ENCODE measurements around the gene LRRFIP2. TPM values are rescaled to one million over a fixed set of nuclear protein-coding genes. Genes with fewer than 3 reads are reported as not detected.

The LRRFIP2 gene
- total and polyA plus RNA-seq, 2 donors from 2014 or later: 26.1 to 61.4 TPM

- FAIRE-seq: no peak
- TF ChIP-seq CTCF (IDR thresholded peaks at IDR 0.05; ENCODE audit: borderline replicate concordance, extremely low read depth, insufficient read depth): no peak
- no peaks in the 10 kb centered on the region for H3K36me3 ChIP-seq (ENCODE audit: control insufficient read depth in 2 of 3, insufficient read depth in 3 of 3, low read length in 3 of 3)
- H3K27me3 ChIP-seq (ENCODE audit: control insufficient read depth, insufficient read depth, low read length): no peaks in the 10 kb centered on the region
- H3K9me3 ChIP-seq (ENCODE audit: control insufficient read depth in 2 of 3, insufficient read depth in 1 of 3, low read length in 3 of 3): no peaks in the 10 kb centered on the region
- no peaks in the 10 kb centered on the region for H3K4me1 ChIP-seq (ENCODE audit: control insufficient read depth in 2 of 3, insufficient read depth in 2 of 3, low read depth in 1 of 3, low read length in 3 of 3)
- H3K4me3 ChIP-seq (ENCODE audit: low read length in 3 of 3): no peak overlapping the region
- no peak overlapping the region for H3K27ac ChIP-seq (ENCODE audit: low read depth in 2 of 2, low read length in 2 of 2)
- intact Hi-C loops (cut with DNase I): no loop called here
- no peak overlapping the region for H3K9ac ChIP-seq (ENCODE audit: low read length in 3 of 3)
- no peak for DNase-seq
Measured at GRCh38 chr3:37137516-37137915, 36.9 kb downstream of the LRRFIP2 start.

GRCh38 chr3:37136067-37136466, 38.3 kb downstream of the LRRFIP2 start:
- no peak overlapping the region for H3K27ac ChIP-seq (ENCODE audit: low read depth in 2 of 2, low read length in 2 of 2)

GRCh38 chr3:37135561-37135960, 38.8 kb downstream of the LRRFIP2 start:
- intact Hi-C loops (cut with DNase I): no loop called here
- FAIRE-seq (no peak), DNase-seq (no peak)
- Histone ChIP-seq H3K9me3 (ENCODE audit: control insufficient read depth in 2 of 3, insufficient read depth in 1 of 3, low read length in 3 of 3) (no peaks in the 10 kb centered on the region), H3K4me1 (ENCODE audit: control insufficient read depth in 2 of 3, insufficient read depth in 2 of 3, low read depth in 1 of 3, low read length in 3 of 3) (peaks cover 0 to 12% (median 8%) of the 10 kb centered on the region in 3 donors), H3K9ac (ENCODE audit: low read length in 3 of 3) (no peak overlapping the region), H3K27ac (ENCODE audit: low read depth in 2 of 2, low read length in 2 of 2) (no peak overlapping the region), H3K4me3 (ENCODE audit: low read length in 3 of 3) (no peak overlapping the region), H3K36me3 (ENCODE audit: control insufficient read depth in 2 of 3, insufficient read depth in 3 of 3, low read length in 3 of 3) (no peaks in the 10 kb centered on the region), H3K27me3 (ENCODE audit: control insufficient read depth, insufficient read depth, low read length) (no peaks in the 10 kb centered on the region)
- no peak for TF ChIP-seq CTCF (IDR thresholded peaks at IDR 0.05; ENCODE audit: borderline replicate concordance, extremely low read depth, insufficient read depth)

More at GRCh38 chr3:37136067-37136466, 38.3 kb downstream of the LRRFIP2 start:
- no peak overlapping the region for H3K4me3 ChIP-seq (ENCODE audit: low read length in 3 of 3)
- FAIRE-seq (no peak), DNase-seq (no peak)
- no peaks in the 10 kb centered on the region for H3K36me3 ChIP-seq (ENCODE audit: control insufficient read depth in 2 of 3, insufficient read depth in 3 of 3, low read length in 3 of 3)
- no peak for TF ChIP-seq CTCF (IDR thresholded peaks at IDR 0.05; ENCODE audit: borderline replicate concordance, extremely low read depth, insufficient read depth)
- no peaks in the 10 kb centered on the region for H3K27me3 ChIP-seq (ENCODE audit: control insufficient read depth, insufficient read depth, low read length)
- no peaks in the 10 kb centered on the region for H3K9me3 ChIP-seq (ENCODE audit: control insufficient read depth in 2 of 3, insufficient read depth in 1 of 3, low read length in 3 of 3)
- intact Hi-C loops (cut with DNase I): no loop called here
- no peak overlapping the region for H3K9ac ChIP-seq (ENCODE audit: low read length in 3 of 3)
- peaks cover 0 to 9% (median 6%) of the 10 kb centered on the region in 3 donors for H3K4me1 ChIP-seq (ENCODE audit: control insufficient read depth in 2 of 3, insufficient read depth in 2 of 3, low read depth in 1 of 3, low read length in 3 of 3)

GRCh38 chr3:37132334-37132733, 42.0 kb downstream of the LRRFIP2 start:
- Histone ChIP-seq H3K4me3 (ENCODE audit: low read length in 3 of 3) (no peak overlapping the region), H3K27me3 (ENCODE audit: control insufficient read depth, insufficient read depth, low read length) (no peaks in the 10 kb centered on the region), H3K4me1 (ENCODE audit: control insufficient read depth in 2 of 3, insufficient read depth in 2 of 3, low read depth in 1 of 3, low read length in 3 of 3) (peaks cover 0 to 16% (median 8%) of the 10 kb centered on the region in 3 donors), H3K27ac (ENCODE audit: low read depth in 2 of 2, low read length in 2 of 2) (no peak overlapping the region), H3K9ac (ENCODE audit: low read length in 3 of 3) (no peak overlapping the region), H3K36me3 (ENCODE audit: control insufficient read depth in 2 of 3, insufficient read depth in 3 of 3, low read length in 3 of 3) (no peaks in the 10 kb centered on the region), H3K9me3 (ENCODE audit: control insufficient read depth in 2 of 3, insufficient read depth in 1 of 3, low read length in 3 of 3) (no peaks in the 10 kb centered on the region)
- FAIRE-seq (no peak), DNase-seq (no peak)
- intact Hi-C loops (cut with DNase I): no loop called here
- TF ChIP-seq CTCF (IDR thresholded peaks at IDR 0.05; ENCODE audit: borderline replicate concordance, extremely low read depth, insufficient read depth): no peak
